GM12872 (cell line): ENCODE data around the gene SKAP1.

Experiments
- CTCF ChIP-seq: IDR thresholded peaks from 3 replicates; pipeline ENCODE4 v1.5.1; 2011; ENCODE audit warnings: low read depth, mild to moderate bottlenecking, low read length, moderate library complexity; ENCODE audit not compliant: insufficient read depth

The SKAP1 gene

GRCh38 chr17:48241131-48241591, 188.9 kb downstream of the SKAP1 start:
- no peak for TF ChIP-seq CTCF

DNA sequence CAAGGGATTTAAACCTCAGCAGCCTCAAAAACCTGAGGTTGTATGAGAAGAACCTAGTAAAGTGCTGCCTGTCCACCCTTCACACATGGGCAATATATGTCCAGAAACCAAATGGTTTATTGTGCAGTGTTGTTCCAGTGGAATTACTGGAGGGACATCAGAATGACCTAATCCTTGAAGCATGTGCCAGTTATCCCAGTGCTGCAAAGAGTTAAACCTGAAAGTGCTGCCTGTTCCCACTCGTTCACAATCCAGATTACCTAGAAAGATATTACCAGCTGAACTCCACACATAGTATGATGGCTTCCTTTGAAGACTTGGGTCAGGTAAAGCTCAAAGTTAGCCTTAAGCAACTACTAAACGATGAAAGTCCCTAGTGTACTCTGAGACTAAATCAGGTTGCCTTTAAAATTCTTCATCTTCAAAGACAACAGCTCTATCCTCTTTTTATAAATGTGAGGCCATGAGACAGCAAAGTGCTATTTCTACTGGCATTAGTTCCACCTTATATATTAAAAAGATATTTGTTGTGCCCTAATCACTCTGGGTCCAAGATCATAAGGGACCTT, 189.4 kb downstream of the SKAP1 start:
- TF ChIP-seq CTCF: no peak

DNA sequence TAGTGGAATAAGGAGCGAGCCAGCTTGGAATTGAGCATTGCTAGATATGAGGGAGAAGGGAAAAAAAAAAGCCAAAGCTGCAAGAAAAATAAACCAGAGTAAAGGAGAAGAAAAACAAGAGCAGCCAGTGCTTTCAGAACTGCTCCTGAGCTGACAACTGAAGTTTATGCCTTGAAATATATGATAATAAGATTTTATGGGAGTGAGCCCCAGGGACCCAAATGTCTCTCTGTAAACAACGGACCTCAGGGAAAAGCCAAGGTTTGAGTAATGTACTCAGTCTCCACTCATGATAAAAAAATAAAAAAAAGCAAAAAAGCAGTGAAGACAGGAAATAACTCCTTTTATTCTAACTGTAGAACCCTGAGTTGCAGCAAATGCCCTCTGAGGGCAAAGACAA, 189.9 kb downstream of the SKAP1 start:
- TF ChIP-seq CTCF: no peak

- no peak for TF ChIP-seq CTCF
Observed at GRCh38 chr17:48239603-48239995, 190.4 kb downstream of the SKAP1 start.

DNA sequence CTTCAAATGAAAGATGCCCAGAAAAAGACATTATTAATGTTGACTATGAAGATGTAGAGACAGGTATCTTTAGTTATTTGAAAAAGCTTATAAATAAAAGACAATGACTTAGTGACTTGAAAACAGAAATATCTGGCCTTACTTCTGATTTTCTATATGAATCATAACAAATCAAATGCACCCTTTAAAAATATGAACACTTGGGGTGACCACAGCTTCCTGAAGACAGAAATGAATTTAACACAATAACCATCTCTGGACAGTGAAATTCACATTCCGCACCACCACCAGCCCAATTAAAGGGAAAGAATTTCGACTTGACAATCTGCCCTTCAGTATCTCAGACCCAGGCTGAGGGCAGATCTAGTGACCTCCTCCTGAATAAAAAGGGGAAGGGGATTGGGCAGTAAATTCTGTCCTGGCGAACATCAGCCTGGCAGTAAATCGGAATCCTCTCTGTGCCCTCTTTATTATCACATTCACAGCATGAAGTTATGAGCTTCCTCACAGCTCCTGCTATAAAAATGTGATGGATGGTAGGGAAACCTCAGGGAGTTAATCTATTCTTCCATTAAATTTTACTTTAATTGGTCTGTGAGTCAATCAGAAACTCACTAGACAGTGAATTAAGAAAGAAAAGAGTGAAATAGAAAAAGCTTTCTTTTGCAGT, 190.9 kb downstream of the SKAP1 start:
- no peak for TF ChIP-seq CTCF

DNA sequence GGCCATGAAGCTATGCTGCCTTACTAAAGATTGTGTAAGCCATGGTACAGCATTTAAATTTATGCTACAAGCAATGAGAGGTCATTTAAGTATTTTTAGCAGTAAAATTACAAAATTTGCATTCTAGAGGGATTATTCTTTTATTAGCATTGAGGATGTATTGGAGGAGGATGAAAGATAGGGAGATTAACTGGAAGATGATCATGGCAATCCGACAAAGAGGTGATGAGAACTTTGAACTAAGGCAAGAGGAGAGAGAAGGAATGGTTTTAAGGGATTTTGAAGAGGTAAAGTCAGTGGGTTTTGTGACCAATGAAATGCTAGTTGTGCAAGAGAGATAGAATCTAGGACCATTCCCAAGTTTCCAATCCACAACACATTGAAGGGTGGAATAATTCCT, 192.6 kb downstream of the SKAP1 start:
- no peak for TF ChIP-seq CTCF

DNA sequence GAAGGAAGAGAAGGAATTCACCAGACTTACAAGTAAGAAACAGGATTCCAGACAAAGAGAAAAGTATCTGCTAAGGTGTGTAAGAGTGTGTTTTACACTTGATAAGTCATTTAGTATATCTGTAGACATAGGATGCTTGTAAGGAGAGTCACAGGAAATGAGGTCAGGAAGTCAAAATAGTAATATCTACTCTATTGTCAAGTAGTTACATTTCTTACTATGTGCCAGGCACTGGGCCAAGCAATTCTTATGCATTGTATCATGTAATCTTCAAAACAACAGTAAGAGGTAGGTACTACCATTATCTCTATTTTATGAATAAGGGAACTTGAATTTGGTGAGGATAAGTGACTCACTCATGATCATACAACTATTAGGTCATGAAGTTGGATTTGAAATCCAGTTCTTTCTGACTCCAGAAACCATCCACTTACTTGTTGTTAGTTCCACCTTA, 193.3 kb downstream of the SKAP1 start:
- no peak for TF ChIP-seq CTCF
